ENCODE data around the gene BNC2. TPM values are rescaled to one million over a fixed set of nuclear protein-coding genes. Genes with fewer than 3 reads are reported as not detected.

BNC2 gene
- total and polyA plus RNA-seq, 4 donors, result 0.96 to 23.2 (median 9.7) TPM

DNA sequence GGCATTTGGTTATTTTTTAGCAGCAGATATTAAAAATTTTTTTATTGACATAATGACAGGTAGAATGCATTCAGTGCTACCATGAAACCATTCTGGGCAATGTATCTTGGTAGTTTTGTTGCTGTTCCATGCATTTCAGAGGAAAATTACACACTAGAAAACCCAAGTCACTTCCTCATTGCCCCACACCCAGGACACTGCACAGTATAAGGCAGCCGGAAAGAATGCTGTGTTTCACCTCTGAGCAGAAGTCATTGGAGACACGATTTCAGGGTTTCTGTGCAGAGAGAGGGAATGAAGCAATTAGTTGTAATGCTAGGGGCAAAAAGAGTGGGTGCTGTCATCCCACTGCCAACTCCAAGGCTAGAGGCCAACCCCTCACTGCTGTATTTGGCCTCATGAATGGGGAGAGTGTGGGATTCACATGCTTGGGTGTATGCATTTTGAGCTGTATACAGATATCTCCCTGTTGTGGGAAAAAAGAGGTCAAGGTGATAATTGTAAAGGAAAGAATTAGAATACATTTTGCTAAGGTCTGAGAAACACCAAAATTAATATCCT lies 290.5 kb downstream of the BNC2 start:
- 80 to 85% methylated on average over 2 of the region's 2 CpGs for WGBS, 2 donors
- DNase-seq (no peak), ATAC-seq (ENCODE audit: insufficient read depth, low FRiP score) (no peak)
- Histone ChIP-seq H3K27ac (ENCODE audit: low read depth in 1 of 2, low read length in 1 of 2) (no peak overlapping the region), H3K4me3 (no peak overlapping the region), H3K4me1 (ENCODE audit: control insufficient read depth in 5 of 5, insufficient read depth in 5 of 5, low read length in 5 of 5) (peaks cover 0 to 9% (median 3%) of the 10 kb centered on the region in 5 donors), H3K36me3 (ENCODE audit: control insufficient read depth in 4 of 4, insufficient read depth in 4 of 4, low read length in 4 of 4) (no peaks in the 10 kb centered on the region), H3K27me3 (ENCODE audit: control insufficient read depth in 3 of 3, insufficient read depth in 3 of 3, low read length in 2 of 3) (no peaks in the 10 kb centered on the region), H3K9ac (ENCODE audit: insufficient read depth in 1 of 2, low read length in 2 of 2) (no peak overlapping the region), H3K9me3 (ENCODE audit: control insufficient read depth in 4 of 4, insufficient read depth in 3 of 4, low read length in 3 of 4) (no peaks in the 10 kb centered on the region)
- TF ChIP-seq CTCF (IDR thresholded peaks at IDR 0.05; ENCODE audit: control extremely low read depth, extremely low read depth), result no peak

DNA sequence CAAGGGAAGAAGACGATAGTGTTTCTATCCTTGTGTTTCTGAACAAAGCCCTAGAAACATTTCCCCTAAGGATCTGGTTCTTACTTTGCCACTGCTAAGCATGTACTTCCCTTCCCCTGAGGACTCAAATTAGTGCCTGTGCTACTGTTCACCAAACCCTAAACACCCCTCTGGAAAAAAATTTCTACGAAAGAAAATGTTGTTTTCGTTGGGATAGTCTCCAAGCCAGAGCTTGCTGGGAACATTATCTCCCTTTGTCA lies 294.6 kb downstream of the BNC2 start:
- ATAC-seq (ENCODE audit: insufficient read depth, low FRiP score) (no peak), DNase-seq (peak in 2 of 3 donors; percentile 28 to 35)
- peaks cover 0 to 20% (median 0%) of the 10 kb centered on the region in 5 donors for H3K4me1 ChIP-seq (ENCODE audit: control insufficient read depth in 5 of 5, insufficient read depth in 5 of 5, low read length in 5 of 5)
- no peaks in the 10 kb centered on the region for H3K9me3 ChIP-seq (ENCODE audit: control insufficient read depth in 4 of 4, insufficient read depth in 3 of 4, low read length in 3 of 4)
- WGBS, 2 donors, result 74 to 76% methylated on average over 3 of the region's 3 CpGs
- TF ChIP-seq CTCF (IDR thresholded peaks at IDR 0.05; ENCODE audit: control extremely low read depth, extremely low read depth), result no peak
- H3K27ac ChIP-seq (ENCODE audit: low read depth in 1 of 2, low read length in 1 of 2), result no peak overlapping the region
- no peak overlapping the region for H3K4me3 ChIP-seq
- no peaks in the 10 kb centered on the region for H3K36me3 ChIP-seq (ENCODE audit: control insufficient read depth in 4 of 4, insufficient read depth in 4 of 4, low read length in 4 of 4)
- H3K27me3 ChIP-seq (ENCODE audit: control insufficient read depth in 3 of 3, insufficient read depth in 3 of 3, low read length in 2 of 3), result no peaks in the 10 kb centered on the region
- no peak overlapping the region for H3K9ac ChIP-seq (ENCODE audit: insufficient read depth in 1 of 2, low read length in 2 of 2)

DNA sequence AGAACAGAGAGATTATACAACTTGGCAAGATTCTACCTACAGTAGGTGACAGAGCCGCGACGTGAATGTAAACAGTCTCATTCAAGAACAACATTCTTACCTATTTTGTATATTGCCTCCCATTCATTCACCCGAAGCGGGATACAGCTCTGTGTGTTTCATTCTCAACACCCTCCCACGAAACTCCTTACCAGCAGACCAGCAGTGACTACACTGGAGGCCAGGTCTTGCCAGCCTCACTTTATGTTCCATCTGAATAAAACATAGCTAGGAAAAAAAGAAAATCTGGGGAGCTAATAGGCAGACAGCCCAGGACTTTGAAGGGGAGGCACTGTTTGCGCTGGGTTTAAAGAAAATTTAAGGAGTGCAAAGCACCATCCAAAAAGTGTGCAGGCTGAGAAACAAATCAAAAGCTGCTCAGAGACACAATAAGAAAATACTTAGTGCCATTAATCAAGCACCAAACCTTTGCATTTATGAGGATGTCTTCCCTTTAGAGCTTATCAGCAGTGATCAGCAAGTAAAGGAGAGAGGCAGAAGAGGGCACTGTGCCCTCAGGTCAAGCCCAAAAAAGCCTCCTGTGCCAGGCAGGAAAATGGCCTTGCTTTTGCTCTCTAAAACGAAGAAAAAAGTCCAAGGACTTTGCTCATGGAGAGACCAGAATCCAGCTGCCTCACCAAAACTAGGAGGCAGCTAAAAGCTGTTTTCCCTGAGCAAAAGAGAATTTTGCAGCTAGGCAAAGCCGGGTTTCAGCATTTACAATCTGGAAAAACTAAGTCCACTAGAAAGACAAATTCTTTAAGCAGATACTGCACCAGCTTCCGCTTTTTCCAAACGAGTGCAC lies 295.1 kb downstream of the BNC2 start:
- Histone ChIP-seq H3K27me3 (ENCODE audit: control insufficient read depth in 3 of 3, insufficient read depth in 3 of 3, low read length in 2 of 3) (no peaks in the 10 kb centered on the region), H3K9me3 (ENCODE audit: control insufficient read depth in 4 of 4, insufficient read depth in 3 of 4, low read length in 3 of 4) (no peaks in the 10 kb centered on the region), H3K4me3 (no peak overlapping the region), H3K4me1 (ENCODE audit: control insufficient read depth in 5 of 5, insufficient read depth in 5 of 5, low read length in 5 of 5) (peaks cover 0 to 25% (median 0%) of the 10 kb centered on the region in 5 donors), H3K9ac (ENCODE audit: insufficient read depth in 1 of 2, low read length in 2 of 2) (no peak overlapping the region), H3K27ac (ENCODE audit: low read depth in 1 of 2, low read length in 1 of 2) (no peak overlapping the region), H3K36me3 (ENCODE audit: control insufficient read depth in 4 of 4, insufficient read depth in 4 of 4, low read length in 4 of 4) (no peaks in the 10 kb centered on the region)
- TF ChIP-seq CTCF (IDR thresholded peaks at IDR 0.05; ENCODE audit: control extremely low read depth, extremely low read depth), result no peak
- ATAC-seq (ENCODE audit: insufficient read depth, low FRiP score) (no peak), DNase-seq (peak in 1 of 3 donors; percentile 24)
- WGBS, 2 donors, result 67 to 70% methylated on average over 11 of the region's 11 CpGs
